Measurements from ENCODE around the gene B4GALT6. TPM values are rescaled to one million over a fixed set of nuclear protein-coding genes. Genes with fewer than 3 reads are reported as not detected.

B4GALT6 gene
- total RNA-seq, 2 donors from 2014 or later = 0.95 to 3.0 TPM

DNA sequence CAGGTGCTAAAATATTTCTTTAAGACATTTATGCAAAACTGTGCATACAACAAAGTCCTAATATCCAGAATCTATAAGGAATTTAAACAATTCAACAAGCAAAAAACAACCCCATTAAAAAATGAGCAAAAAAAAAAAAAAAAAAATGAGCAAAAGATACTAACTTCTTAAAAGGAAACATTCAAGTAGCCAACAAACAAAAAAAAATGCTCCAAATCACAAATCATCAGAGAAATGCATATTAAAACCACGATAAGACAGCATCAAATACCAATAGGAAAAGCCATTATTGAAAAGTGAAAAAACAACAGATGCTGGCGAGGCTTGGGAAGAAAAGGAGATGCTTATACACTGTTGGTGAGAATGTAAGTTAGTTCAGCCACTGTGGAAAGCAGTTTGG is 34.9 kb downstream of the B4GALT6 start:
- no peak for ATAC-seq (ENCODE audit: insufficient number of reproducible peaks, low FRiP score, low read depth)

DNA sequence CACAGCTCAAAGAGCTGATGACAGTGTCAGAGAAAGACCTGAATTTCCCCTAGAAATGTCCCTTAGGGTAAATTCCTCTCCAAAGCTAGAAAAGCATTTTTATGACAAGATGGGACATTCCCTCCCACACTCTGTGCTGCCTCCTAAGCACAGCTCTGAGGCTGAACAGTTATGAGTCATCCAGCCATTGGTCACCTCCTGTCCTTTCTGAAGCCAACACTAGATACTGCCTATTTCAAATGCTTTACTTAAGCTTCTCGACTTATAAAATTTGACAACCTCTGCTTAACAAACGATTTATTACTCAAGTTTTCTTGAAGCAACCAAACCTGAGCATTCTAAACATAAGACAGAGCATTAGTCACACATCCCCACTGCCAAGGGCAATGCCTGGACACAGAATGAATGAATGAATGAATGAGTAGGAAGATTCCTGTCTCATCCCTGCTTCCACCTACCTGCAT is 35.4 kb downstream of the B4GALT6 start:
- H3K4me3 ChIP-seq = no peak overlapping the region
- ATAC-seq (ENCODE audit: insufficient number of reproducible peaks, low FRiP score, low read depth) (no peak), DNase-seq (ENCODE audit: low spot score) (no peak)
- H3K27me3 ChIP-seq (replicated peaks; ENCODE audit: insufficient read depth) = no peaks in the 10 kb centered on the region
- no peak overlapping the region for H3K27ac ChIP-seq
- H3K9me3 ChIP-seq = no peaks in the 10 kb centered on the region
- H3K36me3 ChIP-seq = no peaks in the 10 kb centered on the region
- TF ChIP-seq, protein P1, sequence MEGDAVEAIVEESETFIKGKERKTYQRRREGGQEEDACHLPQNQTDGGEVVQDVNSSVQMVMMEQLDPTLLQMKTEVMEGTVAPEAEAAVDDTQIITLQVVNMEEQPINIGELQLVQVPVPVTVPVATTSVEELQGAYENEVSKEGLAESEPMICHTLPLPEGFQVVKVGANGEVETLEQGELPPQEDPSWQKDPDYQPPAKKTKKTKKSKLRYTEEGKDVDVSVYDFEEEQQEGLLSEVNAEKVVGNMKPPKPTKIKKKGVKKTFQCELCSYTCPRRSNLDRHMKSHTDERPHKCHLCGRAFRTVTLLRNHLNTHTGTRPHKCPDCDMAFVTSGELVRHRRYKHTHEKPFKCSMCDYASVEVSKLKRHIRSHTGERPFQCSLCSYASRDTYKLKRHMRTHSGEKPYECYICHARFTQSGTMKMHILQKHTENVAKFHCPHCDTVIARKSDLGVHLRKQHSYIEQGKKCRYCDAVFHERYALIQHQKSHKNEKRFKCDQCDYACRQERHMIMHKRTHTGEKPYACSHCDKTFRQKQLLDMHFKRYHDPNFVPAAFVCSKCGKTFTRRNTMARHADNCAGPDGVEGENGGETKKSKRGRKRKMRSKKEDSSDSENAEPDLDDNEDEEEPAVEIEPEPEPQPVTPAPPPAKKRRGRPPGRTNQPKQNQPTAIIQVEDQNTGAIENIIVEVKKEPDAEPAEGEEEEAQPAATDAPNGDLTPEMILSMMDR (IDR thresholded peaks at IDR 0.05) = no peak
- no peaks in the 10 kb centered on the region for H3K4me1 ChIP-seq (ENCODE audit: control insufficient read depth in 1 of 2, low read depth in 2 of 2)

More for the DNA sequence above, 34.9 kb downstream of the B4GALT6 start:
- no peaks in the 10 kb centered on the region for H3K4me1 ChIP-seq (ENCODE audit: control insufficient read depth in 1 of 2, low read depth in 2 of 2)
- TF ChIP-seq, protein P1 (IDR thresholded peaks at IDR 0.05) = no peak
- H3K27ac ChIP-seq = no peak overlapping the region
- no peaks in the 10 kb centered on the region for H3K27me3 ChIP-seq (replicated peaks; ENCODE audit: insufficient read depth)
- no peak for DNase-seq (ENCODE audit: low spot score)
- H3K36me3 ChIP-seq = no peaks in the 10 kb centered on the region
- H3K4me3 ChIP-seq = no peak overlapping the region
- H3K9me3 ChIP-seq = no peaks in the 10 kb centered on the region

DNA sequence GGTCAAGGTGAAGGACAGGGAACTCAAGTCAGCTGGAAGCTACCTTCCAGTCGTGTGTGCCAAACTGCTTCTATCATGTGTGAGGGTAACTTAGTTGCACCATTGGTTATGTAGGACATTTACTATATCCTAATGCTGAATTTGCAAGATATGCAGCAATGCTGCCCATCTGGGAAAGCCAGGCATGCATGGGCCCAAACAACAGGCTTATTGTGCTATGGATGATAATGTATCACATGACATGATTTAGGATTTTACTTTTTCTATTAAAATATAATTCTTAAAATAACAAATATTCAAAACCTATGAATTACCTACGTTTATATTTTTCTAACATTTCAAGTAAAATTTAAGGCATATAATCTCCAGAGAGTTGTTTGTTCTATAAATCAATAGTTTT is 35.9 kb downstream of the B4GALT6 start:
- TF ChIP-seq, protein P1 (IDR thresholded peaks at IDR 0.05) = no peak
- H3K36me3 ChIP-seq = no peaks in the 10 kb centered on the region
- H3K9me3 ChIP-seq = no peaks in the 10 kb centered on the region
- no peak for DNase-seq (ENCODE audit: low spot score)
- no peak overlapping the region for H3K27ac ChIP-seq
- ATAC-seq (ENCODE audit: insufficient number of reproducible peaks, low FRiP score, low read depth) = no peak
- no peak overlapping the region for H3K4me3 ChIP-seq
- no peaks in the 10 kb centered on the region for H3K4me1 ChIP-seq (ENCODE audit: control insufficient read depth in 1 of 2, low read depth in 2 of 2)
- H3K27me3 ChIP-seq (replicated peaks; ENCODE audit: insufficient read depth) = no peaks in the 10 kb centered on the region

DNA sequence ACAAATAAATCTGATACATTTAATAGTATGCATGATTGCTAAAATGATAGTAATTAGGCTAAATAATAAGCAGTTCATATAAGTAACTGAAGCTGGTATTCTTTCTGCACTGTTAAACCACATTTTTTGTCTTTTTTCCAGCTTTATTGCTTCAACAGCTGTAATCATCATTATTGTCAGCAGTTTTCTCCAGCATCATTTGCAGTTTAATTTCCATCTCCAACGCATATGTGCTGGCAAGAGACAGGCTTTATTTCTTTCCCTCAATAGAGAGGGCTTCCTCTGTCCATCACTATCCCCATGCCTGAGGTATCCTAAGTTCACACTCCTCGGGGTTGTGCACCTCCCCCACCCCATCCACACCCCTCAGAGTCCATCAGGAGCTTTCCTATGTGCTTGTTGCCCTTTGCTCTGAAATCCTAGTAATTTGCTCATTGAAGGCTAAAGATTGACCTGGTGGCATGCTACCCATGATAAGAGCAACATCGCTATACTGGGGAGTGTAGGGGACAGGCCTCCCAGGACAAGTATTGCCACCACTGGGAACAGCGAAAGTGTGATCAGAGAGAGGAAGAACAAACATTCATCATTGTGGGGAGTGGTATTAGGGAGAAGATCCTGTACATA is 37.1 kb downstream of the B4GALT6 start:
- DNase-seq (ENCODE audit: low spot score) (no peak), ATAC-seq (ENCODE audit: insufficient number of reproducible peaks, low FRiP score, low read depth) (no peak)
- no peaks in the 10 kb centered on the region for H3K36me3 ChIP-seq
- H3K27me3 ChIP-seq (replicated peaks; ENCODE audit: insufficient read depth) = no peaks in the 10 kb centered on the region
- H3K9me3 ChIP-seq = no peaks in the 10 kb centered on the region
- H3K4me3 ChIP-seq = no peak overlapping the region
- H3K27ac ChIP-seq = no peak overlapping the region
- H3K4me1 ChIP-seq (ENCODE audit: control insufficient read depth in 1 of 2, low read depth in 2 of 2) = no peaks in the 10 kb centered on the region
- TF ChIP-seq, protein P1 (IDR thresholded peaks at IDR 0.05) = no peak

DNA sequence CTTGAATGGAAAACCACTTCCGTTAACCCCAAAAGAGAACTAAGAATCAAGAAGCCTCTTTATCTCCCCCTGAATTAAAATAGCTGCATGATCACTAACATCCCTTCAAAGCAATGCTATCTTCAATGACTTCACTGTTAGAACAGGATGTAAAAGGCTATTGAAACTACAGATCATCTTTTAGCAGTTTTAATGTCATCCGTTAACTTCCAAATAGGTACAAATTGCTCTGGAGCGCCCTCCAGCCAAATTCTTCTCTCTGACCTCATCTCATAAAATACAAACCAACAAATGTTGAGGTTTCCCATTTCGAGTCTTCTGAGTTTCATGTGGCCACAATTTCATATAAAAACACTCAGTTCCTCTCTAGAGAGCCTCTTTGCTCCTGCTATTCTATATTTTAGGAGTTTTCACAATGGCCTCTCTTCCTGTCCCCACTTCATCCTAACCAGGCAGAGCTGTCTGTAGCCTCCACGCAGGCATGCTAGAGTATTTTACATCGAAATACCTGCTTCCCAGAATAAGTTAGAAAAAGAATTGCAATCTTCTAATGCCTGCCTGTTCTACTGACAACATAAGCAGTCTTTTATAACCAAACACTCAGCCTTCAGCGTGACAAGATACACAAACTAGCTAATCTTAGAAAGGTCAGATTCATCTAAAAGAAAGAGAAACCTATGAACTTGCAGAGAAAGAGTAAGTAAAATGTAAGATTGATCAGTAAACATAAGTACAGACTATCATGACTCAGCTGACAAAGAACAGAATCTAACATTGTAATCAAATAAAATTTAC is 37.9 kb downstream of the B4GALT6 start:
- Histone ChIP-seq H3K36me3 (no peaks in the 10 kb centered on the region), H3K27me3 (replicated peaks; ENCODE audit: insufficient read depth) (no peaks in the 10 kb centered on the region), H3K27ac (no peak overlapping the region), H3K4me1 (ENCODE audit: control insufficient read depth in 1 of 2, low read depth in 2 of 2) (no peaks in the 10 kb centered on the region), H3K9me3 (no peaks in the 10 kb centered on the region), H3K4me3 (no peak overlapping the region)
- no peak for ATAC-seq (ENCODE audit: insufficient number of reproducible peaks, low FRiP score, low read depth)
- no peak for DNase-seq (ENCODE audit: low spot score)
- TF ChIP-seq, protein P1 (IDR thresholded peaks at IDR 0.05) = no peak
